Mesothelial cell of epicardium (in vitro differentiated cells): ENCODE data around the gene HCN2. TPM values are rescaled to one million over a fixed set of nuclear protein-coding genes. Genes with fewer than 3 reads are reported as not detected.

Source experiments
- DNase-seq, 2 experiments: peaks; one replicate each; pipeline ENCODE4 v3.0.0; 2021; ENCODE audit warnings: low spot score in 2 of 2; ENCODE audit not compliant: unreplicated experiment in 2 of 2
- H3K27ac Mint-ChIP-seq: 2 replicates; pipeline ENCODE4 v1.8.0; 2021; ENCODE audit warnings: mixed read lengths
- H3K27me3 Mint-ChIP-seq: 2 replicates; pipeline ENCODE4 v1.8.0; 2021; ENCODE audit warnings: low read depth, mixed read lengths
- H3K36me3 Mint-ChIP-seq: 2 replicates; pipeline ENCODE4 v1.8.0; 2021; ENCODE audit warnings: mixed read lengths
- H3K4me1 Mint-ChIP-seq: 2 replicates; pipeline ENCODE4 v1.8.0; 2021; ENCODE audit warnings: mixed read lengths
- H3K4me3 Mint-ChIP-seq: 2 replicates; pipeline ENCODE4 v1.8.0; 2021; ENCODE audit warnings: mild to moderate bottlenecking, moderate library complexity, mixed read lengths
- H3K9me3 Mint-ChIP-seq: 2 replicates; pipeline ENCODE4 v1.8.0; 2021; ENCODE audit warnings: mixed read lengths
- total RNA-seq: library from RNA; stranded (reverse); gene quantifications from 3 replicates; pipeline ENCODE4 v1.2.1, GENCODE V29; 2021
- TF ChIP-seq, protein P1 (sequence below): fragments of 200-600 bp; sonication (generic); IDR thresholded peaks from one replicate; pipeline ENCODE4 v1.5.0; 2021; ENCODE audit warnings: antibody characterized with exemption; ENCODE audit not compliant: unreplicated experiment

HCN2 gene
- total RNA-seq, 1 donor from 2014 or later = 1.5 TPM

- Mint-ChIP-seq H3K9me3 (no peaks in the 10 kb centered on the region), H3K36me3 (peaks cover 7% of the 10 kb centered on the region), H3K4me1 (peaks cover 4% of the 10 kb centered on the region), H3K4me3 (no peak overlapping the region), H3K27me3 (no peaks in the 10 kb centered on the region), H3K27ac (no peak overlapping the region)
- TF ChIP-seq, protein P1, sequence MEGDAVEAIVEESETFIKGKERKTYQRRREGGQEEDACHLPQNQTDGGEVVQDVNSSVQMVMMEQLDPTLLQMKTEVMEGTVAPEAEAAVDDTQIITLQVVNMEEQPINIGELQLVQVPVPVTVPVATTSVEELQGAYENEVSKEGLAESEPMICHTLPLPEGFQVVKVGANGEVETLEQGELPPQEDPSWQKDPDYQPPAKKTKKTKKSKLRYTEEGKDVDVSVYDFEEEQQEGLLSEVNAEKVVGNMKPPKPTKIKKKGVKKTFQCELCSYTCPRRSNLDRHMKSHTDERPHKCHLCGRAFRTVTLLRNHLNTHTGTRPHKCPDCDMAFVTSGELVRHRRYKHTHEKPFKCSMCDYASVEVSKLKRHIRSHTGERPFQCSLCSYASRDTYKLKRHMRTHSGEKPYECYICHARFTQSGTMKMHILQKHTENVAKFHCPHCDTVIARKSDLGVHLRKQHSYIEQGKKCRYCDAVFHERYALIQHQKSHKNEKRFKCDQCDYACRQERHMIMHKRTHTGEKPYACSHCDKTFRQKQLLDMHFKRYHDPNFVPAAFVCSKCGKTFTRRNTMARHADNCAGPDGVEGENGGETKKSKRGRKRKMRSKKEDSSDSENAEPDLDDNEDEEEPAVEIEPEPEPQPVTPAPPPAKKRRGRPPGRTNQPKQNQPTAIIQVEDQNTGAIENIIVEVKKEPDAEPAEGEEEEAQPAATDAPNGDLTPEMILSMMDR = no peak
- DNase-seq = no peak
Measured at GRCh38 chr19:608155-609003, 18.7 kb downstream of the HCN2 start.

DNA sequence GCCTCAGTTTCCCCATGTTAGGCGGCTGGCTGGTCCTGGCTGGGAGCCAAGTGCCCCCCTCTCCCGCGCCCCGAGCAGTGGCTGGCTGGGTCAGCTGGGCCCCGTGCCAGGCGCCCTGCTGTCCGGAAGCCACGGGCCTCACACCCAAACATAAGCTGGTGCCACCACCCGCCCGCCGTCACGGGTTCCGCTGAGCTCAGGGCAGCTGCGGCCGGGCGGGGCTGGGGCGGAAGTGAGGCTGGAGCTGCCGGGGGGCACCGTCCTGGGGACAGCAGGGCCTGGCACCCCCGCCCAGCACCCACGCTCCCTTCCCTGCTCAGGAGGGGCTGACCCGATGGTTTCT lies 19.3 kb downstream of the HCN2 start:
- peaks cover 7% of the 10 kb centered on the region for H3K36me3 Mint-ChIP-seq
- no peaks in the 10 kb centered on the region for H3K9me3 Mint-ChIP-seq
- H3K4me1 Mint-ChIP-seq = peaks cover 4% of the 10 kb centered on the region
- no peaks in the 10 kb centered on the region for H3K27me3 Mint-ChIP-seq
- DNase-seq = no peak
- TF ChIP-seq, protein P1 = no peak
- no peak overlapping the region for H3K27ac Mint-ChIP-seq
- H3K4me3 Mint-ChIP-seq = no peak overlapping the region

DNA sequence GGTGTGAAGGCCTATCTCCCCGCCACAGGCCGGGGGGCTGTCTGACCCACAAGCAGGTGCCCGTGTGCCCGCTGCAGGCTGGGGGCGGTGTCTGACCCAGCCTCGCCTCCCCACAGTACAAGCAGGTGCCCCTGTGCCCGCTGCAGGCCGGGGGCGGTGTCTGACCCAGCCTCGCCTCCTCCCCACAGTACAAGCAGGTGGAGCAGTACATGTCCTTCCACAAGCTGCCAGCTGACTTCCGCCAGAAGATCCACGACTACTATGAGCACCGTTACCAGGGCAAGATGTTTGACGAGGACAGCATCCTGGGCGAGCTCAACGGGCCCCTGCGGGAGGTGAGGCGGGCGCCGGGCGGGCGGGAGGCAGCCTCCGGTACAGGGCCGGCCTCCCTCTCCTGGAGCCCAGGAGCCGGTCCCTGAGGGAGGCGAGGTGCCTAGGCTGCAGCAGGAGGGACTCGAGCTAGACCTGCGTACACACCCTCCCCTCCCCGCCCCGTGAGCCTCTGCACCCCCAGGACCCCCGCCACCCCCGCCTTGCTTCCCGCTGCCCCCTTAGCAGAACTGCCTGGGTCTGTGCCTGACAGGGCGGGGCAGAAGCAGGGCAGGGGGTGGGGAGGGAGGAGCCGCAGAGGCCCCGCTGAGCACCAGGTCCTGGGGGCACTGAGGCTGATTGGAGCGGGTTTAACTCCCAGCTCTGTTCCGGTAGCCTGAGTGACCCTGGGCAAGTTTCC lies 20.6 kb downstream of the HCN2 start:
- H3K9me3 Mint-ChIP-seq = no peaks in the 10 kb centered on the region
- DNase-seq = no peak
- H3K4me1 Mint-ChIP-seq = peaks cover 4% of the 10 kb centered on the region
- H3K27ac Mint-ChIP-seq = no peak overlapping the region
- H3K36me3 Mint-ChIP-seq = peaks cover 17% of the 10 kb centered on the region
- TF ChIP-seq, protein P1 = no peak
- H3K4me3 Mint-ChIP-seq = no peak overlapping the region
- no peaks in the 10 kb centered on the region for H3K27me3 Mint-ChIP-seq

GRCh38 chr19:610801-611480 lies 21.3 kb downstream of the HCN2 start:
- Mint-ChIP-seq H3K27ac (peak overlapping the region; percentile 54), H3K4me1 (peaks cover 4% of the 10 kb centered on the region), H3K4me3 (no peak overlapping the region), H3K27me3 (no peaks in the 10 kb centered on the region), H3K9me3 (no peaks in the 10 kb centered on the region), H3K36me3 (peaks cover 20% of the 10 kb centered on the region)
- TF ChIP-seq, protein P1 = no peak
- no peak for DNase-seq

GRCh38 chr19:611481-611868 lies 21.8 kb downstream of the HCN2 start:
- Mint-ChIP-seq H3K4me3 (no peak overlapping the region), H3K27ac (no peak overlapping the region), H3K36me3 (peaks cover 20% of the 10 kb centered on the region), H3K4me1 (peaks cover 4% of the 10 kb centered on the region), H3K9me3 (no peaks in the 10 kb centered on the region), H3K27me3 (no peaks in the 10 kb centered on the region)
- no peak for DNase-seq
- TF ChIP-seq, protein P1 = no peak
